ENCODE results near the gene PLXNA4. TPM values are rescaled to one million over a fixed set of nuclear protein-coding genes. Genes with fewer than 3 reads are reported as not detected.
"Not testable (repeated sequence)": the region's sequence is repeated elsewhere in the genome, so short reads cannot be mapped to it uniquely, and the experiment has no call there.

Gene PLXNA4
- total RNA-seq, 2 donors from 2014 or later = 2.1 to 8.2 TPM

DNA sequence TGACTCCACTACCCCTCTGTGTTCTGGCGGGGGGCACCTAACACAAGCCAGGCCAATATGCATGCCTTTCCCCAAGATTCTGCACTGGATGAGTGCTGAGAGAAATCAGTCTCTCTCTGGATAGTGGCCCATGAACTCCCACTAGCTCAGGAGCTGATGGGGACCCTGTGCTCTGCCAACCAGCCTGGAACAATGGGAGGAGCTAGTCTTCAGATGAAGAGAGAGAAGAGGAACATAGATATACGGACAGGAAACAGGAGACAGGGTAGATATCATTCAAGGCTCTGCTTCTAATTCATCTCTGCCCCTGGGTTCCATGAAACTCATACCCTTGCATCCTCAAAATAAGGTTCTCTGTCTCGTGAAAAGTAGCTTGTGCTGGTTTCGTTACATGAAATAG lies 27.9 kb upstream of the PLXNA4 start:
- no peak for TF ChIP-seq POLR2A (IDR thresholded peaks at IDR 0.05)
- TF ChIP-seq, protein P1, sequence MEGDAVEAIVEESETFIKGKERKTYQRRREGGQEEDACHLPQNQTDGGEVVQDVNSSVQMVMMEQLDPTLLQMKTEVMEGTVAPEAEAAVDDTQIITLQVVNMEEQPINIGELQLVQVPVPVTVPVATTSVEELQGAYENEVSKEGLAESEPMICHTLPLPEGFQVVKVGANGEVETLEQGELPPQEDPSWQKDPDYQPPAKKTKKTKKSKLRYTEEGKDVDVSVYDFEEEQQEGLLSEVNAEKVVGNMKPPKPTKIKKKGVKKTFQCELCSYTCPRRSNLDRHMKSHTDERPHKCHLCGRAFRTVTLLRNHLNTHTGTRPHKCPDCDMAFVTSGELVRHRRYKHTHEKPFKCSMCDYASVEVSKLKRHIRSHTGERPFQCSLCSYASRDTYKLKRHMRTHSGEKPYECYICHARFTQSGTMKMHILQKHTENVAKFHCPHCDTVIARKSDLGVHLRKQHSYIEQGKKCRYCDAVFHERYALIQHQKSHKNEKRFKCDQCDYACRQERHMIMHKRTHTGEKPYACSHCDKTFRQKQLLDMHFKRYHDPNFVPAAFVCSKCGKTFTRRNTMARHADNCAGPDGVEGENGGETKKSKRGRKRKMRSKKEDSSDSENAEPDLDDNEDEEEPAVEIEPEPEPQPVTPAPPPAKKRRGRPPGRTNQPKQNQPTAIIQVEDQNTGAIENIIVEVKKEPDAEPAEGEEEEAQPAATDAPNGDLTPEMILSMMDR (IDR thresholded peaks at IDR 0.05) = no peak
- no peaks in the 10 kb centered on the region for H3K36me3 ChIP-seq (replicated peaks in 1 of 2; ENCODE audit: insufficient read depth in 1 of 2, low read depth in 2 of 2)
- intact Hi-C loops (cut with DNase I) = no loop called here
- H3K27me3 ChIP-seq = no peaks in the 10 kb centered on the region
- DNase-seq (no peak), ATAC-seq (no peak)
- no peaks in the 10 kb centered on the region for H3K4me1 ChIP-seq
- no peak overlapping the region for H3K4me3 ChIP-seq
- WGBS, 2 donors = 74 to 77% methylated on average over 4 of the region's 4 CpGs
- H3K9me3 ChIP-seq = no peaks in the 10 kb centered on the region
- H3K27ac ChIP-seq = no peak overlapping the region

DNA sequence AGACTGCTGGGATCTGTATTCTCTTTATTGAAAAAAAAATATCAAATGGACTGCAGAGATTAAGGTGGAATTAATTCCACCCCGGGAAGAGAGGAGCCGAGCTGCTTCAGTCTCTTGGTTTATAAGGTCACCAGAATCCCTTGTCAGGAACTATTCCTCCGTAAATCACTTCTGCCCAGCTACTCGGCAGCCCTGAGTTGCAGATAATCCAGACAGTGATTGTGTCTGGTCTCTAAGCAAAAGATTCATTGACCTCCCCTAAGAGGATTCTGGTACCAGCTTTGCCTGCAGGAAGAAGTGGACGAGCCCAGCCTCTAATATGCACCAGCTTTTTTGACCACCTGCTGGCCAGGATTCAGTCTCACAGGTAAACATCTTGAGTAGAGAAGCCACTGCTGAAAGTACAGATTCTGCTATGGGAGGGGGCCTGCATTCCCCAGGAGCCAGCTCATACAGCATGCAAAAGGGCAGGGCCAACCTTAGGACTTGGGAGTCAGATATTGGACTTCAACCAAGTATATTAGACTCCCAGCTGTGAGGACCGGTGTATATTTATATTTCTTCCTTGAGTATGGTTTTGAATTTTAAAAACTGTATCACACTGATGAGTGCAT lies 27.1 kb upstream of the PLXNA4 start:
- H3K27me3 ChIP-seq = no peaks in the 10 kb centered on the region
- DNase-seq (no peak), ATAC-seq (no peak)
- TF ChIP-seq POLR2A (IDR thresholded peaks at IDR 0.05) = no peak
- TF ChIP-seq, protein P1 (IDR thresholded peaks at IDR 0.05) = no peak
- whole genome bisulfite sequencing, 2 donors = 59 to 64% methylated on average over 6 of the region's 6 CpGs
- intact Hi-C loops (cut with DNase I) = no loop called here
- H3K36me3 ChIP-seq (replicated peaks in 1 of 2; ENCODE audit: insufficient read depth in 1 of 2, low read depth in 2 of 2) = no peaks in the 10 kb centered on the region
- H3K27ac ChIP-seq = no peak overlapping the region
- no peaks in the 10 kb centered on the region for H3K9me3 ChIP-seq
- no peak overlapping the region for H3K4me3 ChIP-seq
- no peaks in the 10 kb centered on the region for H3K4me1 ChIP-seq

DNA sequence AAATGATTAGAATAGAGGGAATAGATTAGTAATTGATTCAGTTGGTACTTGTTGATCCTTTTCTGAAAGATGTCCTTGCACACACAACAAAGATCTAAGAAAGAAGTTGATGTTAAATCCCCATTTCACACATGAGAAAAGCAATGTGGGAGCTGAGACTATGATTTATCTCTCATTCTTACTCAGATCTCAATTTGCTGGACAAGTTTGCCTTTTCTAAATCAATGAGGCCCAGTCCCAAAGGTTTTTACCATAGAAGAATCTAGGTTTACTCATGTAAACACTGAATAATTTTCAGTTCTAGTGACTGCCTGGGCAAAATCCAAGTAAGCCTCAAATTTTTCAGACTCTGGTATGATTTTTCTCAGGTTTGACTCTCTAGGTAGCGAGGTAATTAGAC lies 25.5 kb upstream of the PLXNA4 start:
- H3K4me1 ChIP-seq = no peaks in the 10 kb centered on the region
- no peaks in the 10 kb centered on the region for H3K9me3 ChIP-seq
- ATAC-seq = no peak
- intact Hi-C loops (cut with DNase I) = no loop called here
- TF ChIP-seq POLR2A (IDR thresholded peaks at IDR 0.05) = no peak
- TF ChIP-seq, protein P1 (IDR thresholded peaks at IDR 0.05) = no peak
- no peak overlapping the region for H3K27ac ChIP-seq
- 70 to 74% methylated on average over 1 of the region's 1 CpG for WGBS, 2 donors
- H3K36me3 ChIP-seq (replicated peaks in 1 of 2; ENCODE audit: insufficient read depth in 1 of 2, low read depth in 2 of 2) = no peaks in the 10 kb centered on the region
- no peak for DNase-seq
- no peaks in the 10 kb centered on the region for H3K27me3 ChIP-seq
- H3K4me3 ChIP-seq = no peak overlapping the region

DNA sequence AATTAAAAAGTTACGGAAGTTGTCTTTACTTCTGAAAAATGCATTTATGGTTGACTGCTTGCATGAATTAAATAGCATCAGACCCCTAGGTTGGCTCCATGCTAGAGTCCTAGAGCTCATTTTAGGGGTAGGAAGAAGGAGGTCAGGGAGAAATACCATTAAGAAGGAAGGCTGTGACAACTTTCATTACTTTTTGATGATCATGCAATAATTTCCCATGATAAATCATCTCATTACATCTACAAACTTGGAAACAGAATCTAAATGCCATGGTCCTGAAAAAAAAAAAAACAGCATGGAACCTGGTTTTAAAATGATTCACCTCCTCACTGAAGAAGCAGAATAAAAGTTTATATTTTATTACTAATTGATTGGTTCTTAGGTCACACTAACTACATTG lies 20.3 kb upstream of the PLXNA4 start:
- Histone ChIP-seq H3K4me3 (no peak overlapping the region), H3K36me3 (replicated peaks in 1 of 2; ENCODE audit: insufficient read depth in 1 of 2, low read depth in 2 of 2) (no peaks in the 10 kb centered on the region), H3K9me3 (no peaks in the 10 kb centered on the region), H3K4me1 (no peaks in the 10 kb centered on the region), H3K27me3 (no peaks in the 10 kb centered on the region), H3K27ac (no peak overlapping the region)
- no peak for ATAC-seq
- DNase-seq = no peak
- WGBS, 2 donors = 93% methylated on average over 1 of the region's 1 CpG
- TF ChIP-seq, protein P1 (IDR thresholded peaks at IDR 0.05) = no peak
- TF ChIP-seq POLR2A (IDR thresholded peaks at IDR 0.05) = no peak
- intact Hi-C loops (cut with DNase I) = no loop called here

DNA sequence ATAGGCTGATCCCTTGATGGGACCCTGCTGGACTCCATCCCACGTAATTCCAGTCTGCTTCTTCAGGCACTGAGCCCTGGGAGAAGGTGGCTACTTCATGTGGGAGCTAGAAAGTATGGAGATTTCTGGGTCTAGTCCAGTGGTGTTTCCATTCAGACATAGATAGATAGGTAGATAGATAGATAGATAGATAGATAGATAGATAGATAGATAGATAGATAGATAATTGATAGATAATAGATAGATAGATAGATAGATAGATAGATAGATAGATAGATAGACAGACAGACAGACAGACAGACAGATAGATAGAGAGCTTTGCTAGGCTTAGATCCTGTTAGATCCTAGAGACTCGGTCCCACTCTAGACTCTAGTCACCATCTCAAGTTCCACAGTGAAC lies 18.5 kb upstream of the PLXNA4 start:
- 74 to 76% methylated on average over 2 of the region's 2 CpGs for WGBS, 2 donors
- DNase-seq; ATAC-seq; H3K4me1 ChIP-seq; H3K36me3 ChIP-seq (replicated peaks in 1 of 2; ENCODE audit: insufficient read depth in 1 of 2, low read depth in 2 of 2); H3K9me3 ChIP-seq; H3K27ac ChIP-seq; intact Hi-C loops (cut with DNase I); H3K27me3 ChIP-seq; H3K4me3 ChIP-seq: not testable (repeated sequence)

Measured in body of pancreas (tissue), 4 donors.